Kidney tubule cell (primary cell): ENCODE measurements around the gene ACTG2.
A peak's percentile ranks its signal among the peaks of the same experiment; 100 is the strongest.
"Not testable (repeated sequence)": the region's sequence is repeated elsewhere in the genome, so short reads cannot be mapped to it uniquely, and the experiment has no call there.

Experiments used
- DNase-seq: peaks from one replicate; pipeline ENCODE4 v3.0.0-alpha.2; 2018; ENCODE audit warnings: low spot score

ACTG2 gene

DNA sequence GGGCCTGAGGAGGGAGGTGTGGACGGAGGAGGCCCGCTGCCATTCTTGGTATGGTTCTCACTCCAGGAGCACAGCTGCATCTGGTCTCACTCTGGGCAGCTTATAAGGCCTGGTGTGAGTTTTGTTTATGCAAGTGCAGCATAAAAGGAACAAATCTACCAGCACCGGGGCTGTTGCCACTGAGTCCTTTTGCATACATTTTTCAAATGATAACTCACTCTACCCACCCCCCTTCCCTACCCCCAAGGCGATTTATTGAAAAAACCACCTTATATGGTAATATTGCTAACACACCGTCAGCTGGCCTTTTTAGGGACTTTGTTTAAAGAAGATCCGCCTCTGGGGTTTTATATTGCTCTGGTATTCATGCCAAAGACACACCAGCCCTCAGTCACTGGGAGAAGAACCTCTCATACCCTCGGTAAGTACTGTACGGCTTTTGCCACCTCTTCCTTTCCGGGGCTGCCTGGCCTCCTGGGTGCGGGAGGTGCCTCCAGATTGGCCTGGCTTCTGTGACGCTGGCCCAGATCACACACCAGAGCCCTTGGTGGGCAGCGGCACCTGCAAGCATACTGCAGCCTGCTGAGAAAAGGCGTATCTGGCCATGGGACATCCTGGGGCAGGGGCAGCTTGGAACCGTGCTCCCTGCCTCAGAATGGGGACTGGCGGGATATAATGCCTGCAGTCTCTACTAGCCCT lies at the start of gene ACTG2:
Gene ACTG2 (plus strand): TSS at position 378 of the 699 bp plus-strand sequence. CDS start 8,304 bp downstream, outside the sequence.
- no peak for DNase-seq

DNA sequence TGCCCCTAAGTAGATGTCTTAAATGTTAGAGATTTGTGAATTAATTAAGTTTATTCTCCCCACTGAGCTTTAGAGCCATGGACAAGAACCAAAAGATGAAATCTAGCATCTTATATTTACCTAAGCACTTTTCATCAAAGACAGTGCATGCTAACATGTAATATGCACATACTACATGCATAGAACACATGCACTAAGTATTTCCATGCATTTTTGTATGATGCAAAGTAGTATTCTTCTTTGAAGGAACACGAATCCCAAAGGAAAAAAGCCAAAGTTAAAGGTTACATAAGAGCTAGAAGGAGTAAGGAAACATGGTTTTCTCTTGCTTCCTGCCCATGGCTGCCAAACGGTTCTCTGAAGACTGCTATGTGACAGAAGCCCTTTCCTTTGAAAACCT lies 48.7 kb upstream of the ACTG2 start:
- no peak for DNase-seq

DNA sequence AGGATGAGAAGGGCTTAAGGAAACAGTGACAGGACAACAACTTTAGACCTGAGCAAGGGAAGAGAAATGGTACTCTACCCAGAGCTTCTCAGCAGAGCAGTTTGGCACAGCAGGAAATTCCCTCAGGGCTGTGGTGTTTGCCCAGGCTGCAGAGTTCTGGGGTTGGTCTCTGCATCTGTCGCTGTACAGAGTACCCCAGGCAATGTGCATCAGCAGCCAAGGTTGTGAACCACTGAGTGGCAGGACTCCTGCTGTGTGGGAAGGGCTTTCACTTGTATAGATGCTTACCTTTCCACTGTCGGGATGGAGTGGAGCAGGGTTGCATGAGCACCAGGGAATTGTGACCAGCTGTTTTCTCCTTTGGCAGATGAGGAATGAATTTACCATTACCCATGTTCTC lies 42.8 kb upstream of the ACTG2 start:
- DNase-seq = no peak

DNA sequence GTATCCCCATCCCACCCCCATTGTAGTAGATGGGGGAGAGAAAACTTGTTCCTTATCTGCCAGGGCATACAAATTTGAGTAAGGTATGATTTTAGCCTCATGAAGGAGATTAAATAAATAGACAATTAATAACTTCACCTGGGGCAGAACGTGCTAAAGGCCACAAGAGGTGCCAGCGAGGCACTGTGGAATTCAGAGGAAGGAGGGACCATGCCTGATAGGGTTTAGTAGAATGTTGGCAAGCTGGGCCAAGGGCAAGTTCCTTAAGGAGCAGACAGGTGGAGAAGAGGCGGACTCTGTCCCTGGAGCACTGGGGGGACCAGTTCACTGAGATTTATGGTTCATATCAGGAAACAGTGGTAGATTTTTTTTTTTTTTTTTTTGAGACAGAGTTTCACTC lies 41.5 kb upstream of the ACTG2 start:
- DNase-seq = peak; percentile 31

DNA sequence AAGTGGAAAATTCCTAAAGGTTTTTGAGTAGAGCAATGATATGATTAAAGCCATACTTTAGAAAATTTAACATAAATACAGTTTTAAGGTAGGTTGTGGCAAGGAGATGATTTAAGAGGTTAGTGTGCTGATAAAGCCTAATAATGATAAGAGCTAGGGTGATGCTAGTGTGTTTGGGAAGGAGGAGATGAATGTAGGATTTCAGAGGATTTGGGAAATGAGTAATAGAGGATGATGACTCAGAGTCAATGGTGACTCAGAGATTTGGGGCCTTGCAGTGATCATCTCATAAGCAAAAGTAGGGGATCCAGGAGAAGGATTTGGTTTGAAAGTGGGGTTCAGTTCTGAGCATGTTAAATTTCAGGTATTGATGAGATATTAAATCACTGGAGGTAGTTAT lies 40.8 kb upstream of the ACTG2 start:
- DNase-seq = peak; percentile 53

DNA sequence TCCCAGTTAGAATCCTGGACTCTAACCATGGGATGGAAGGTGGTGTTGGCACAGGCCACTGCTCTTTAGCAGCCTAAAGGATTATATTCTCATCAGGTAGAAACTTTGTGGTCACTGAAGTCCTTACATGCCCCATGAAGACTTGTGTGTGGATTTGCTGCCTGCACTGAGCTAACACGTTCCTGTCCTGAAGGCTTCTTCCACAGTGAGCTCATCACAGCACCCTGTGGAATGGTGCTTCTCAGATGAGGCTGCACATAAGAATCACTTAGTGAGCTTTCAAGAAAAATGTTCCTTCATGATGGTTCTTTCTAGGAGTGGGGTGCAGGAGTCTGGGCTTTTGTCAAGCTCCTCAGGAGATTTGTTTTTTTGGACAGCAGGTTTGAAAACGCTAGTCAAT lies 37.3 kb upstream of the ACTG2 start:
- DNase-seq = no peak

DNA sequence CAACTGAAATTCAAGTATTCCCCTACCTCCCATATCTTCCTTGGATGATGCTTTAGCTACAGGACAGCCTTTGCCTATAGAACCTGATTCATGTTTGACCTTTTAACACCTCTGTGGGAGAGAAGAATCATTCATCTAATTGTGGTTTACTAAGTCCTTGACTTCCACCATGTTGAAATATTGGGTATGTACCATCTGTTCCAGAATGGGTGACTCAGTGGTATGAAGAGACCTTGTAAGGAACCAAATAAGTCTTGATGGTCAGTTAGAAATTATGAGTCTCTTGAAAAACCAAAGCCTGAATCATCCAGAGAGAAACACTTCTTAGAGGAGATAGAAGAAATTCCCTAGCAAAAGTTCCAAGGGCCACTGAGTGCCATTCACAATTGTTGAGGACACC lies 36.6 kb upstream of the ACTG2 start:
- peak; percentile 80 for DNase-seq

DNA sequence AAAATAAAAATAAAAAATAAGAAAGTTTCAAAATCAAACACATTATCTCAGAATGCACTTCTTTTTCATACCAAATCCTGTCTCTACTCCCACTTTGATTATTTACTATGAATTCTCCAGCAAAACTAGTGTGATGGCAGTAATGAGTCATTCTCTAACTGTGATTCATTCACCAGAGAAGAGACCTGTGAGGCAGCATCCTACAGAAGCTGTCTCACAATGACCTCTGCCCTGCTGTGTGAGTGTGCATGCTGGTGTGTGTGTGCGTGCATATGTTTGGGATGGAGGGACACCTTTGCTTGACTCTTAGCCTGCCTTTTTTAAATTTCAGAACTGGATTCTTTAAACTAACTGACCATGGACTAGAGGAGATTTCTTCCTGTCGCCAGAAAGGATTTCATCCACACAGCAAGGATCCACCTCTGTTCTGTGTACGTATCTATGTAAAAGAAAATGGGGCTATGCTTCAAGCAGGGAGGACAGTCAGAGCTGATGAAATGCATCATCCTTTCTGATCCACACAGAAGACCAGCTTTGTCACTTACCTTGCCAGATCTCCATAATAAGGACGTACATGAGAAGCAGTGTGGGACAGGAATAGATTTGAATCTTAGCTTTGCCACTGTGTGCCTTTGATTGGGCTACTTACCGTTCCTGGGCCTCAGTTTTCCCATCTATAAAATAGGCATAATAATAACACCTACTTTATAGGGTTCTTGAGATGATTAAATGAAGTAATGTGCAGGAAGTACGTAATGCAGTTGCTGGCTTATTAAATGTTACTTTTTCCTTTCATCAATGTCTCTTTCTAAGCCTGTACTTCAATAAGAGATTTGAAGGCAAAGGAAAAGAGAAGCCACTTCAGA lies 32.9 kb upstream of the ACTG2 start:
- DNase-seq = peak; percentile 86

DNA sequence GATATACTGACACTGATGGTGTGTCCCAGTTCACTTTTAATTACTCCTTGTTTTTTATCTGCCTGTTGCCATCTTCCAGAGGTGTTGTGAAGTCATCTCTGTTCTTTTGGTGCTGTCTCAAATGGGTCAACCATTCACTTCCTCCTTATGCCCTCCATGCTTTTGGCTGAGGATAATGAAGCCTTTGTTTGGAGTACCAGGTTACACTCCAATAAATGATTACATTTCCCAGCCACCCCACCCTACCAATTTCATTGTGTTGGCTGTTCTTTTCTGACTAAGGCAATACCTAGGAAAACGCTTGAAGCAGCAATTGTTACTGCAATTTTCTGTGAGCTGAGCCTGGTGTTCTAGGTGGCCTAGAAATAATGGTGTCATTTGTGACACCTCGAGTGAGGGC lies 29.8 kb upstream of the ACTG2 start:
- DNase-seq = peak; percentile 37

DNA sequence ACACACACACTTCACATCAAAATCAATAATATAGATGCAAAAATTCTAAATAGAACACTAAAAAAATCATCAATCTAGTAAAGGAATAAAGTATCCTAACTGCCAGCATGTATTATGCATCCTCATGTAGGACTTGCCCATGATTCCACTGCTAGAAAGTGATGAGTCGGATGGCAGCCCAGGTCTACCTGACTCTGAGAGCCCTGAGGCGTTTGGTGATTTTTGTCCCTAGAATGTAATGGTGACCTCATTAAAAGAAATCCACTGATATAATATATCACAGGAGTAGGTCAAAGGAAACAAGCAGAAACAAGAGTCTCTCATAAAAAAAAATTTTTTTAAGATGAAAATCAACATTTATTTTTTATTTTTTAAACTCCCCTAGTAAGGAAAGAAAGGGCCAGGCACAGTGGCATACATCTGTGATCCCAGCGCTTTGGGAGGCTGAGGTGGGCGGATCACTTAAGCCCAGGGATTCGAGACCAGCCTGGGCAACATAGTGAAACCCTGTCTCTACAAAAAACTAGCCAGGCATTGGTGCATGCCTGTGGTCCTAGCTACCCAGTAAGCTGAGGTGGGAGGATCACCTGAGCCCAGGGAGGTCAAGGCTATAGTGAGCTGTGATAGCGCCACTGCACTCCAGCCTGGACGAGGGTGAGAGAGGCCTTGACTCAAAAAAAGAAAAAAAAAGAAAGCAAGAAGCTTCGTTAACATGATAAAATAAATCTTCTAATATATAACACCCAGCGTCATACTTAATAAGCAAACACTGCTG lies 24.4 kb upstream of the ACTG2 start:
- DNase-seq = no peak

DNA sequence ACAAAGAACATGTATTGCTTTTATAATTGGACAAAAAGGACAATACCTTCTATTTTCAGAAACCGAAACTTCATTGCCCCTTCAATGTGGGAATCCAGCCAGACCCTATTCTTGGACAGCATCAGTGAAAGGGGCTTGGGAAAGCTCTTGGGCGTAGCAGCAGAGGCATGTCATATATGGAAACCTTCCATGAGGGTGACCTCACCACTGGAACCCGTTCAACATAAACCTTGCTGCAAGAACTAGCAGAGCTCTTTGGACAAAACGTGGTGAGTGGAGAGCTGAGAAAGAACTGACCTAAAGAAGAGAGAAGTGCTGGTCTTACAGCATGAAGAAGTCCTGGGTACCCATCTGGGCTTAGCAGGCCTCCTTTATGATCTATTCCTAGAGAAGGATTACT lies 22.7 kb upstream of the ACTG2 start:
- DNase-seq = no peak

DNA sequence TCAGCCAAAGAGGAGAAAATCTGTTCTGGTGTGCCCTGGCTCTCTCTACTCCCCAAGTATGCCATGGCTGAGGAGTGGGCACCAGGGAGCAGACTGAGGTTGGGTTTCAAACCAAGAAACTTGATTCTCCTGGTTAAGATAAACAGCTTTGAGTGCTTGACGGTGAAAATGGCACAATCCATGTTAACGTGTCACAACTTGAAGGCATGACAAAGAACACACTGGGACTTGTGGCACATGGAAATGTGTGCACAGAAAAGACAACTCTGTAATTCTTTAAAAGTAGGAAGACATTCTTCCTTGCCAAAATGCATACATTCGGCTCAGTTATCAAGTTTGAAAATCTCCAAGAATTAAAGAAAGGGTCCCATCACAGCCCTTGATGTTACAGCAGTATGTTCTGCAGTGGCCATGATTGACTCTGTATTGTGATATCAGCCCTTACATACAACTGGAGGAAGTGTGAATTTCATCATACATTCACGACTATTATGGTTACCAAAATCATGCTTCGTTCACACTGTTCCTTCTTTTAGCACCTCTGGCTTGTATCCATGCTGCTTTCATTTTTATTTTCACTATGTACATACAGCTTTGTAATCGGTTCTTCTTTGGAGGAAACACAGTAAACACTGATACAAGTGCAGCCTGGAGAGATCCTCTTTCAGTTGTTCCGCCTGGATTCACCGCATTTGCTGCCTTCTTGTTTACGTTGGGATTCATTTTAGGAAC lies 15.6 kb upstream of the ACTG2 start:
- no peak for DNase-seq

DNA sequence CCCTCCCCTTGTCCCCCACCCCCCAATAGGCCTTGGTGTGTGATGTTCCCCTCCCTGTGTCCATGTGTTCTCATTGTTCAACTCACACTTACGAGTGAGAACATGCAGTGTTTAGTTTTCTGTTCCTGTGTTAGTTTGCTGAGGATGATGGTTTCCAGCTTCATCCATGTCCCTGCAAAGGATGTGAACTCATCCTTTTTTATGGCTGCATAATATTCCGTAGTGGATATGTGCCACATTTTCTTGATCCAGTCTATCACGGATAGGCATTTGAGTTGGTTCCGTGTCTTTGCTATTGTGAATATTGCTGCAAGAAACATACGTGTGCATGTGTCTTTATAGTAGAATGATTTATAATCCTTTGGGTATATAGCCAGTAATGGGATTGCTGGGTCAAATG lies 14.8 kb upstream of the ACTG2 start:
- DNase-seq = not testable (repeated sequence)

DNA sequence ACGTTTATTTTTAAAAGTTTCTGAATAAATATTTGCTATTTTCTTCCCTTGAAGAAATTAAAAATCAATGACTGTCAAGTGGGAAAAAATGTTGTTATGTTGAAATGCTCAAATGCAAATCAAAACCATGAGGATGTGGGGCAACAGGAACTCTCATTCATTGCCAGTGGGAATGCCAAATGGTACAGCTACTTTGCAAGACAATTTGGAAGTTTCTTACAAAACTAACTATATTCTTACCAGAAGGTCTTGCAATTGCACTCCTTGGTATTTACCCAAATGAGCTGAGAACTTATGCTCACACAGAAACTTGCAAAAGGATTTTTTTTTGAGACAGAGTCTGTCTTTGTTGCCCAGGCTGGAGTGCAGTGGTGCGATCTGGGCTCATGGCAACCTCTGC lies 7.4 kb upstream of the ACTG2 start:
- DNase-seq = no peak

DNA sequence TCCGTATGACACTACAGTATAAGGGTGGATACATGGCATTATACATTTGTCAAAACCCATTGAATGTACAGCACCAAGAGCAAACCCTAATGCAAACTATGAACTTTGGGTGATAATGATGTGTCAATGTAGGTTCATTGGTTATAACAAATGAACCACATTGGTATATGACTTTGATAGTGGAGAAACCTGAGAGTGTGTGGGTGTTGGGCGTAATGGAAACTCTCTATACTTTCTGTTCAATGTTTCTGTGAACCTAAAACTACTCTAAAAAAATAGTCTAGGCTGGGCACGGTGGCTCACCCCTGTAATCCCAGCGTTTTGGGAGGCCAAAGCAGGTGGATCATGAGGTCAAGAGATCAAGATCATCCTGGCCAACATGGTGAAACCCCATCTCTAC lies 6.5 kb upstream of the ACTG2 start:
- no peak for DNase-seq

DNA sequence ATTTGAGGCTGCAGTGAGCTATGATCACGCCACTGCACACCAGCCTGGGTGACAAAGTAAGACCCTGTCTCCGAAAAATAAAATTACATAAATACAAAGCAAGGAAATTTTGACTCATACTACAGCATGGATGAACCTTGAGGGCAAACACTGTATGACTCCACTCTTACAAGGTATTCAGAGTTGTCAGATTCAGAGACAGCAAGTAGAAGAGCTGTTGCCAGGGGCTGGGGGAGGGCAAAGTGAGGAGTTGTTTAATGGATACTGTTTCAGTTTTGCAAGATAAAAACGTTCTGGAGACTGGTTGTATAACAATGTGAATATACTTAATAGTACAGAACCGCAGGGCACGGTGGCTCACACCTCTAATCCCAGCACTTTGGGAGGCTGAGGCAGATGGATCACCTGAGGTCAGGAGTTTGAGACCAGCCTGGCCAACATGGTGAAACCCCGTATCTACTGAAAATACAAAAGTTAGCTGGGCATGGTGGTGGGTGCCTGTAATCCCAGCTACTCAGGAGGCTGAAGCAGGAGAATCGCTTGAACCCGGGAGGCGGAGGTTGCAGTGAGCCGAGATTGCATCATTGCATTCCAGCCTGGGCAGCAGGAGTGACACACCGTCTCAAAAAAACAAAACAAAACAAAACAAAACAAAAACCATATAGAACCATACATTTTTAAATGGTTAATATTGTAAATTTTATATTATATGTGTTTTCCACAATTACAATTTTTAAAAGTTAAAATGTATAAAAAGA lies 5.0 kb upstream of the ACTG2 start:
- not testable (repeated sequence) for DNase-seq

DNA sequence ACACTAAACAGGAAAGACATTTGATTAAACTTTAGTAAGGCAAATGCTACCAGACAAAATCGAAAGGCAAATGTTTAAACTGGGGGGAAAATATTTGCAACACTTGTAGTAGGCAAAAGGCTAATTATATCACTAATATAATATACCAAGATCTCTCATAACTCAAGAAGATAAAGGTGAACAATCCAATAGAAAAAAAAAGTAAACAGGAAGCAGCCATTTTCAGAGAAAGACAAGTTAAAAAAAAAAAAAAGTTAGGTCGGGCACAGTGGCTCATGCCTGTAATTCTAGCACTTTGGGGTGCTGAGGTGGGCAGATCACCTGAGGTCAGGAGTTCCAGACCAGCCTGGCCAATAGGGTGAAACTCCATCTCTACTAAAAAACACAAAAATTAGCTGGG lies 4.4 kb upstream of the ACTG2 start:
- no peak for DNase-seq

DNA sequence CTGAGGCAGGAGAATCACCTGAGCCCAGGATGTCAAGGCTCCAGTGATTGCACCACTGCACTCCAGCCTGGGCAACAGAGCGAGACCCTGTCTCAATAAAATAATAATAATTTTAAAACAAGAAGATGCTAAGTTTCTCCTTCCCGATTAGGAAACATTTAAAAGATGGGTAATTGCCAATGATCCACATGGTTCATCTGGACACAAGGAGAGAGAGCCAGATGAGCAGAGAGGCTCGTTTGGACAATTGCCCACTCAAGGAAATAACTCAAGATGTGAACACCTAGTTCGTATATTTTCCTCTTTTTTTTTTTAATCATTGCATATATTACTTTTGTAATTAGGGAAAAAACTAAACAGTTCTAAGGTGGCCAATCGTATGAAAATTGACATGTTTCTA lies 3.6 kb upstream of the ACTG2 start:
- DNase-seq = no peak

DNA sequence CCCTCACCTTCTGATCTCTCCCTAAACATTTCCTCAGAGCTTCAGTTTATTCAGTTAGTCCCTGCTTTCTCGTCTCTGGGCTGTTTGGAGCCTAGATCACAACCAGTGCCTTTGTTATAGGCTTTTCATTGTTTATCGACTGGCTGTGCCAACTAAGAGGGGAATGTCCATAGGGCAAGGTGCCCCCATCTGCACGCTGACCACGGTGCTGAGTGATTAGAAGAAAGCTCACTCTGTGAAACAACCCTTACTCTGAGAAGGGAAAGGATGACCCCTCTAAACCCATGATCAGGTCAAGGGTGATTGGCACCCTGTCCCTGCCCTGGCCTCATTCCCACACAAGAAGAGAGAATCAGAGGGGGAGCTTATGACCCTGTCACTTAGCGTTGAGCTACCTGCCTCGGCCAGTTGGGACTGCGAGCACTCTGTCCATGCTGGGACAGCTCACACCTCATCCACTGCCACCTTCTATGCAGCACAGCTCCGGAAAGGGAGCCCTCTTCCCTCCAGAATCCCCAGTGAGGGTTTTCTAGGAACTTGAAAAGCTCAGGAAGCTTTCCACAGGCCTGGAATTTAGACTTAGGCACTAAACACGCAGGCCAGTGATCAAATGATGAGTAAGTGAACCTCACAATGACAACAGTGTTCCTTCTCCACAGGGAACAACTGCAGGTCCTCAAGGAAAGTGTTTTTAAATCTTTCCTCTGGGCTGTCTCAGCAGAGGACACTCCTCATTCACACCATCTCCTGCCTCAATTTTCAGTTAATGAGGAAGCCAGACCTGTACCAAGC lies 2.3 kb upstream of the ACTG2 start:
- no peak for DNase-seq

DNA sequence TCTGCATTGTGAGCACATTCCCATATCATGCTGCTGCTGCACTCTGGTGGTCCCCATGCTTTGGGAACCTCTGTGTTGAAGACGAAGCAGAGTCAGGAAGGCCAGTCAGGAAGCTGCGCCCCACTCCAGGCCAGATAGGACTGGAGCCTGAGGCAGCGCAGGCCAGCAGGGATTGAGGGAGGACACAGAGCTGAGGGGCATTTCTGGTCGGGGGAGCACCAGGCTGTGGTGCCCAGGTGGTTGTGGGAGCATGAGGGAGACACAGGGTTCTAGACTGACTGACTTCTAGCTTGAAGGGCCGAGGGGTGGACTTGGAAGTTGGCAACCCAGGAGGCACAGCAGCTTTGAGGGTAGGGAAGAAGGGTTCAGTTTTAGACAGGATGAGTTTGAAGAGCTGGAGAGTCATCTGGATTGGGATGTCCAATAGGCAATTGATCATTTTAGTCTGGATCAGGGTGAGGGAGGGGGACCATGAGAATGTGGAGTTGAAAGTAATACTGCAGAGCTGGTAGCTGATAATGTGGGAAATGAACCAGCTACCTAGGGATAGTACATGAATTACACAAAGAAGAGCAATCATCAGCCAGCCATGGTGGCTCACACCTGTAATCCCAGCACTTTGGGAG lies 1.4 kb upstream of the ACTG2 start:
- DNase-seq = no peak
